NT2/D1 (cell line): ENCODE measurements around the gene TMEM190.
A peak's percentile ranks its signal among the peaks of the same experiment; 100 is the strongest.

ENCODE experiments used
- DNase-seq: peaks from one replicate; pipeline ENCODE4 v3.0.0-alpha.2; 2011; ENCODE audit warnings: low read depth, low spot score
- H3K27me3 ChIP-seq: 2 replicates; pipeline ENCODE4 v1.6.0; 2011; ENCODE audit warnings: mild to moderate bottlenecking; ENCODE audit not compliant: insufficient read length, insufficient read depth
- H3K36me3 ChIP-seq: 2 replicates; pipeline ENCODE4 v1.6.1; 2011; ENCODE audit warnings: mild to moderate bottlenecking, low read length, mixed read lengths; ENCODE audit not compliant: insufficient read depth, insufficient read length
- H3K4me1 ChIP-seq: 2 replicates; pipeline ENCODE4 v1.5.1; 2011; ENCODE audit not compliant: insufficient read depth, insufficient read length
- H3K4me3 ChIP-seq: 2 replicates; pipeline ENCODE4 v1.5.1; 2011; ENCODE audit warnings: low read depth; ENCODE audit not compliant: insufficient read length
- H3K9ac ChIP-seq: 2 replicates; pipeline ENCODE4 v1.6.0; 2011; ENCODE audit warnings: low read depth; ENCODE audit not compliant: insufficient read length
- H3K9me3 ChIP-seq: 2 replicates; pipeline ENCODE4 v1.5.1; 2011; ENCODE audit warnings: mild to moderate bottlenecking, low read length; ENCODE audit not compliant: insufficient read depth
- SUZ12 ChIP-seq: IDR thresholded peaks from 2 replicates; pipeline ENCODE4 v1.6.1; 2011; ENCODE audit not compliant: insufficient read length, insufficient read depth; ENCODE audit errors: extremely low read depth
- YY1 ChIP-seq: IDR thresholded peaks from 2 replicates; pipeline ENCODE4 v1.6.1; 2011; ENCODE audit not compliant: insufficient read length, insufficient read depth
- ZNF274 ChIP-seq: IDR thresholded peaks from 2 replicates; pipeline ENCODE4 v1.6.1; 2011; ENCODE audit warnings: mild to moderate bottlenecking, low read depth, low read length

The TMEM190 gene

DNA sequence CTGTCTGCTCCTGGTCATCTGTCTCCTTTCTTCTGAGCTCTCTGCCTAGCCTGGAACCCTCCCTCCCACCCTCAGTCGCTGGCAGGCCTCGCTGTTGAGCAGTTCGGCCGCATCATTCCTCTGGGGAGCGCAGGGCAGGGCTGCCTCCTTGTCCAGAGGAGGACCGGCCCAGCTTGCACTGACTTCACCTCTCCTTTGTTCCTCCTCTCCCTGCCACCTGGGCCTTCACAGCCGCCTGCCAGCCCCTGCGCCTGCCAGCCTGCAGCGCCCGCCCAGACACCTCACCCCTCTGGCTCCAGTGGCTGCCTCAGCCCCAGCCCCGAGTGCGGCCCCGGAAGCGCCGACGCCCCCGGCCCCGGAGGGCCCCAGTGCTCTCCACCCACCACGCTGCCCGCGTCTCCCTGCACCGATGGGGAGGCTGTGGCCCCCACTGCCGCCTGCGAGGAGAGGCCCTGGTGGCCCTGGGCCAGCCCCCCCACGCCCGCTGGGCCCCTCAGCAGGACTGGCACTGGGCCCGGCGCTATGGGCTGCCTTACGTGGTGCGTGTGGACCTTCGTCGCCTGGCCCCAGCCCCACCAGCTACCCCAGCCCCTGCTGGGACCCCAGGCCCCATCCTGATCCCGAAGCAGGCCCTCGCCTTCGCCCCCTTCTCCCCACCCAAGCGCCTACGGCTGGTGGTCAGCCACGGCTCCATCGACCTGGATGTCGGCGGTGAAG lies 29.7 kb upstream of the TMEM190 start:
- Histone ChIP-seq H3K36me3 (peaks cover 37% of the 10 kb centered on the region), H3K4me1 (peaks cover 36% of the 10 kb centered on the region), H3K27me3 (peaks cover 8% of the 10 kb centered on the region), H3K9me3 (no peaks in the 10 kb centered on the region), H3K9ac (no peak overlapping the region), H3K4me3 (no peak overlapping the region)
- no peak for DNase-seq
- TF ChIP-seq SUZ12 (no peak), YY1 (no peak), ZNF274 (no peak)

GRCh38 chr19:55347442-55348009 lies 29.1 kb upstream of the TMEM190 start:
- H3K9me3 ChIP-seq = no peaks in the 10 kb centered on the region
- DNase-seq = no peak
- peak overlapping the region; percentile 67 for H3K9ac ChIP-seq
- H3K27me3 ChIP-seq = peaks cover 14% of the 10 kb centered on the region
- peaks cover 30% of the 10 kb centered on the region for H3K36me3 ChIP-seq
- peaks cover 32% of the 10 kb centered on the region for H3K4me1 ChIP-seq
- H3K4me3 ChIP-seq = no peak overlapping the region
- TF ChIP-seq SUZ12 = no peak
- TF ChIP-seq ZNF274 = no peak
- no peak for TF ChIP-seq YY1

DNA sequence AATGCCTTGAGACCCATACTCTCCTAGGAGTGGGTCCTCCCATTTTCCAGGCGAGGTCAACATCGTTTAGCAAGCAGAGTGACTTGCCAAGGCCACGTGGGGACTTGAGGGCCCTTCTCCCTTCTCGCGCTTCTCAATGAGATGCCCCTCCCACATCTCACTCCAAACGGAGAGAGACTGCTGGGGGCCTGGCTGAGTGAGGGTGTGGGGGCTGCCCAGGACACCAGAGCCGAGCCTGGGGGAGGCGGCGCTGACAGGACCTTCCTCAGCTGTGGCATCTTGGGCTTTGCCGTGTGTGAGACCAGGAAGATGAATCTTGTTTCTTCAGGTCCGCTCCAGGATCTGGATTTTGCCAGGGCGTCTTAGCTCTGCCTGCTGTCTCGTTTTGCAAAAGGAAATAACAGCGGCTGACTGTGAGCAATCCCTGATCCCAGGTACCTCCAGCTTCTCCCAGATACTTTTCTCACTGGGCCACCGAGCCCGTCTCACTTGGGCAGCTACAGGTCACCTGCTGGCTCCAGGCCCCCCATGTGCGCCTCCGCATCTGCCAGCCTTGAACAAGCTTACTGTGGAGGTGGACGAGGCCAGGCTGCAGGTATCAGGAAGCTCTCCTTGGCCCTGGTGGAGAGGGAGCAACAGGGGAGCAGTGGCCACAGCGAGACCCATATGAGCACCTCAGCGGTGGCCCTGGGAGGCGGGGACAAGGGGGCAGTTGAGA lies 28.1 kb upstream of the TMEM190 start:
- no peaks in the 10 kb centered on the region for H3K9me3 ChIP-seq
- H3K9ac ChIP-seq = peak overlapping the region; percentile 62
- H3K36me3 ChIP-seq = peaks cover 21% of the 10 kb centered on the region
- H3K27me3 ChIP-seq = peaks cover 24% of the 10 kb centered on the region
- peak; percentile 35 for DNase-seq
- H3K4me3 ChIP-seq = peak overlapping the region; percentile 19
- H3K4me1 ChIP-seq = peaks cover 35% of the 10 kb centered on the region
- TF ChIP-seq SUZ12 (no peak), YY1 (no peak), ZNF274 (no peak)

DNA sequence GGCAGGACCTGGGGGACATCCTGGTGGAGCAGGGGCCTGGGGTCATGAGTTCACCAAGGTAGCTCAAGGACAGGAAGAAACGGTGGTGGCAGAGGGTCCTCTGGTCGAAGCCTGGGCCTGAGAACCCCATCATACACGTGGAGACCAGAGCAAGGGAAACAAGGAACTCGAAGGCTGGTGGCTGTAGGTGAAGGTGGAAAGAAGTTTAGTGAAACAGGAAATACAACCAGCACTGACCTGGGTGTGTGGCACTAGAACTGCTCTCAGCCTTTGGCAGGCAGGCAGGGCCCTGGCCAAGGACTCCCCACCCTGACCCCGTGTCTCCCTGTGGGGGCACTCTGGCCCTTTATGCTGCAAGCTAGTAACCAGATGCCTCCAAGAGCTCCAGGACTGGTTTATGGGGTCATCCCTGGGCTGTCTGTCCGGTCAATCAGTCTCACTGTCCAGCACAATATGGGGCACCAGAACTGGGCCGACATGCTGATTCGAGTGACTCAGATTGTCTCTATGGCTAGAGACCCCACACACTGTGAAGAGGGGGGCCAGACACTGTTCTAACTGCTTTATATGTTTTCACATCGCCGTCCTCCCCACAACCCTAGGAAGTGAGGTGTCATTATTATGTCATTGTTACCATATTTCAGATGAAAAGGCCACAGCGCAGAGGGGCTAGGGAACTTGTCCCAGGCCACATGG lies 25.9 kb upstream of the TMEM190 start:
- TF ChIP-seq YY1 = no peak
- TF ChIP-seq SUZ12 = no peak
- TF ChIP-seq ZNF274 = no peak
- DNase-seq = no peak
- Histone ChIP-seq H3K4me1 (peaks cover 26% of the 10 kb centered on the region), H3K9ac (peak overlapping the region; percentile 72), H3K4me3 (no peak overlapping the region), H3K27me3 (peaks cover 38% of the 10 kb centered on the region), H3K36me3 (peaks cover 10% of the 10 kb centered on the region), H3K9me3 (no peaks in the 10 kb centered on the region)

DNA sequence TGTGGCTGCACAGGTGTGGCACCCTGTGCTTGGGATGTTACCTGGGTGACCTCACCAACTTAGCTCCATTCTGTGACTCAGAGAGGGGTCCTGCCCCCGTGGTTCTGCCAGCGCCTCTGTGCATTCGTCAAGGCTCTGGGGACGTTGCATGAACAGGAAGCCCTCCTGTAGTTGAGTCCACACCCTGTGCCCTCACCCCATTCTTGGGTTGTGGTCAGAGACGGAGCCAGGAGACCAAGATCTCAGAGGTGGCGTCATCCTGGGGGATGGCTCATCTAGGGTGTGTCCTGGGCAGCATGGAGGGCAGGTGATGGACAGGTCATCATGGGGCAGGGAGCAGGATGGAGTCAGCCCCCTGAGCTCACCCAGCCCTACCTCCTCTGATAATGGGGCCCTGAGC lies 24.6 kb upstream of the TMEM190 start:
- H3K4me1 ChIP-seq = peaks cover 23% of the 10 kb centered on the region
- DNase-seq = no peak
- no peak overlapping the region for H3K9ac ChIP-seq
- H3K27me3 ChIP-seq = peaks cover 46% of the 10 kb centered on the region
- no peaks in the 10 kb centered on the region for H3K9me3 ChIP-seq
- H3K4me3 ChIP-seq = no peak overlapping the region
- no peak for TF ChIP-seq ZNF274
- no peak for TF ChIP-seq YY1
- TF ChIP-seq SUZ12 = no peak
- H3K36me3 ChIP-seq = peaks cover 6% of the 10 kb centered on the region

GRCh38 chr19:55352549-55353145 lies 24.0 kb upstream of the TMEM190 start:
- Histone ChIP-seq H3K9ac (no peak overlapping the region), H3K4me3 (no peak overlapping the region), H3K27me3 (peaks cover 51% of the 10 kb centered on the region), H3K4me1 (peaks cover 22% of the 10 kb centered on the region), H3K36me3 (peaks cover 3% of the 10 kb centered on the region), H3K9me3 (no peaks in the 10 kb centered on the region)
- TF ChIP-seq ZNF274 = no peak
- TF ChIP-seq YY1 = no peak
- TF ChIP-seq SUZ12 = no peak
- no peak for DNase-seq
